Panc1 (cell line): ENCODE results near the gene IL17RB. TPM values are rescaled to one million over a fixed set of nuclear protein-coding genes. Genes with fewer than 3 reads are reported as not detected.

Experiments
- ATAC-seq: fragments of 200-7000 bp; cut with Tn5 transposase; 2 replicates; pipeline ENCODE4 v1.9.1; 2020; ENCODE audit warnings: mild to moderate bottlenecking, moderate library complexity
- BruUV-seq: library from RNA; stranded (reverse); fragments of 400-500 nt; replicated peaks from 2 replicates; lab custom pipeline; 2021; lab: Mats Ljungman, UMichigan
- CTCF ChIA-PET: fragments of 300-600 bp; sonication (Branson Sonifier 250); formaldehyde crosslinking; loops from one replicate; lab custom pipeline; 2022; ENCODE audit warnings: antibody characterized with exemption; lab: Charles Lee
- POLR2A ChIA-PET: fragments of 300-600 bp; sonication (Branson Sonifier 250); formaldehyde crosslinking; loops from one replicate; lab custom pipeline; 2022; ENCODE audit warnings: antibody characterized with exemption; lab: Charles Lee
- DNase-seq: peaks from one replicate; pipeline ENCODE4 v3.0.0-alpha.2; 2010; ENCODE audit warnings: low read depth, low spot score
- H3K27ac ChIP-seq: 2 replicates; pipeline ENCODE4 v1.5.1; 2011; ENCODE audit warnings: mild to moderate bottlenecking, low read length, inconsistent platforms
- H3K27me3 ChIP-seq: fragments of 200-500 bp; sonication (Bioruptor generic); 2 replicates; pipeline ENCODE4 v1.6.0; 2014; ENCODE audit warnings: low read length, inconsistent platforms; ENCODE audit not compliant: control insufficient read depth, insufficient read depth
- H3K36me3 ChIP-seq: fragments of 200-500 bp; sonication (Bioruptor generic); 2 replicates; pipeline ENCODE4 v1.5.1; 2014; ENCODE audit warnings: inconsistent platforms, mild to moderate bottlenecking, low read length, moderate library complexity; ENCODE audit not compliant: control insufficient read depth, insufficient read depth
- H3K4me1 ChIP-seq: 2 replicates; pipeline ENCODE4 v1.5.1; 2011; ENCODE audit warnings: inconsistent platforms, mild to moderate bottlenecking, low read length, moderate library complexity; ENCODE audit not compliant: control insufficient read depth, insufficient read depth
- H3K4me3 ChIP-seq, 2 experiments: 2 replicates each; pipeline ENCODE4 v1.5.1; 2011 to 2012; ENCODE audit warnings: low read depth in 2 of 2, low read length in 2 of 2, mild to moderate bottlenecking in 2 of 2, inconsistent platforms in 1 of 2, moderate library complexity in 1 of 2
- H3K9me3 ChIP-seq: fragments of 200-500 bp; sonication (Bioruptor generic); 2 replicates; pipeline ENCODE4 v1.5.1; 2014; ENCODE audit warnings: low read depth, mild to moderate bottlenecking, inconsistent platforms, low read length, moderate library complexity; ENCODE audit not compliant: control insufficient read depth, insufficient read depth
- CTCF ChIP-seq: fragments of 450-650 bp; IDR thresholded peaks from 2 replicates; pipeline ENCODE4 v1.5.1; 2017; ENCODE audit warnings: mild to moderate bottlenecking
- POLR2AphosphoS5 ChIP-seq: IDR thresholded peaks from 2 replicates; pipeline ENCODE4 v1.6.1; 2012; ENCODE audit warnings: mild to moderate bottlenecking, low read depth, low read length, moderate library complexity
- SIN3A ChIP-seq: IDR thresholded peaks from 2 replicates; pipeline ENCODE4 v1.6.1; 2012; ENCODE audit warnings: low read depth, mild to moderate bottlenecking, low read length, moderate library complexity, borderline replicate concordance; ENCODE audit not compliant: insufficient read depth
- TCF7L2 ChIP-seq: IDR thresholded peaks from 2 replicates; pipeline ENCODE4 v1.6.1; 2011; ENCODE audit warnings: mild to moderate bottlenecking, low read depth, low read length, inconsistent platforms
- in situ Hi-C: cut with HindIII; loops from 2 replicates; pipeline ENCODE4 v1.10.0; 2016; ENCODE audit warnings: low sequenced_read_pairs, low pct_unique_long_range_greater_than_20kb
- intact Hi-C: fragments of 100-400 bp; cut with micrococcal nuclease; formaldehyde crosslinking; loops from one replicate; pipeline ENCODE4 v1.10.0; 2022; ENCODE audit not compliant: unreplicated experiment
- total RNA-seq: library from RNA; stranded (reverse); gene quantifications from one replicate; pipeline ENCODE4 v1.2.1, GENCODE V29; 2021; ENCODE audit not compliant: unreplicated experiment
- TF ChIP-seq, protein P1 (sequence below), 2 experiments: IDR thresholded peaks; 2 replicates each; pipeline ENCODE4 v1.6.1; 2011 to 2012; ENCODE audit warnings: low read depth in 2 of 2, control low read depth in 1 of 2, low read length in 1 of 2, mild to moderate bottlenecking in 1 of 2, moderate library complexity in 1 of 2; ENCODE audit not compliant: insufficient read depth in 1 of 2

IL17RB gene
- total RNA-seq, 1 experiment from 2014 or later, result 15.9 TPM

GRCh38 chr3:53804697-53805462, 41.5 kb upstream of the IL17RB start:
- Histone ChIP-seq H3K4me1 (peaks cover 11% of the 10 kb centered on the region), H3K27me3 (no peaks in the 10 kb centered on the region), H3K4me3 (no peak overlapping the region), H3K36me3 (no peaks in the 10 kb centered on the region), H3K27ac (no peak overlapping the region; the same call in 1 of the 2 replicates), H3K9me3 (no peaks in the 10 kb centered on the region)
- CTCF ChIA-PET, result no interaction called here
- in situ Hi-C loops (no loop called here), intact Hi-C loops (no loop called here)
- DNase-seq, result peak; percentile 13
- ATAC-seq, result peak; percentile 84
- TF ChIP-seq SIN3A (no peak), POLR2AphosphoS5 (no peak), CTCF (no peak), TCF7L2 (no peak)
- TF ChIP-seq, protein P1, sequence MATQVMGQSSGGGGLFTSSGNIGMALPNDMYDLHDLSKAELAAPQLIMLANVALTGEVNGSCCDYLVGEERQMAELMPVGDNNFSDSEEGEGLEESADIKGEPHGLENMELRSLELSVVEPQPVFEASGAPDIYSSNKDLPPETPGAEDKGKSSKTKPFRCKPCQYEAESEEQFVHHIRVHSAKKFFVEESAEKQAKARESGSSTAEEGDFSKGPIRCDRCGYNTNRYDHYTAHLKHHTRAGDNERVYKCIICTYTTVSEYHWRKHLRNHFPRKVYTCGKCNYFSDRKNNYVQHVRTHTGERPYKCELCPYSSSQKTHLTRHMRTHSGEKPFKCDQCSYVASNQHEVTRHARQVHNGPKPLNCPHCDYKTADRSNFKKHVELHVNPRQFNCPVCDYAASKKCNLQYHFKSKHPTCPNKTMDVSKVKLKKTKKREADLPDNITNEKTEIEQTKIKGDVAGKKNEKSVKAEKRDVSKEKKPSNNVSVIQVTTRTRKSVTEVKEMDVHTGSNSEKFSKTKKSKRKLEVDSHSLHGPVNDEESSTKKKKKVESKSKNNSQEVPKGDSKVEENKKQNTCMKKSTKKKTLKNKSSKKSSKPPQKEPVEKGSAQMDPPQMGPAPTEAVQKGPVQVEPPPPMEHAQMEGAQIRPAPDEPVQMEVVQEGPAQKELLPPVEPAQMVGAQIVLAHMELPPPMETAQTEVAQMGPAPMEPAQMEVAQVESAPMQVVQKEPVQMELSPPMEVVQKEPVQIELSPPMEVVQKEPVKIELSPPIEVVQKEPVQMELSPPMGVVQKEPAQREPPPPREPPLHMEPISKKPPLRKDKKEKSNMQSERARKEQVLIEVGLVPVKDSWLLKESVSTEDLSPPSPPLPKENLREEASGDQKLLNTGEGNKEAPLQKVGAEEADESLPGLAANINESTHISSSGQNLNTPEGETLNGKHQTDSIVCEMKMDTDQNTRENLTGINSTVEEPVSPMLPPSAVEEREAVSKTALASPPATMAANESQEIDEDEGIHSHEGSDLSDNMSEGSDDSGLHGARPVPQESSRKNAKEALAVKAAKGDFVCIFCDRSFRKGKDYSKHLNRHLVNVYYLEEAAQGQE (IDR thresholded peaks at IDR 0.05; ENCODE audit: insufficient read depth in 1 of 2, low read depth in 2 of 2, low read length in 1 of 2), result no peak
- no TSS peak for BruUV-seq
- POLR2A ChIA-PET, result no interaction called here

DNA sequence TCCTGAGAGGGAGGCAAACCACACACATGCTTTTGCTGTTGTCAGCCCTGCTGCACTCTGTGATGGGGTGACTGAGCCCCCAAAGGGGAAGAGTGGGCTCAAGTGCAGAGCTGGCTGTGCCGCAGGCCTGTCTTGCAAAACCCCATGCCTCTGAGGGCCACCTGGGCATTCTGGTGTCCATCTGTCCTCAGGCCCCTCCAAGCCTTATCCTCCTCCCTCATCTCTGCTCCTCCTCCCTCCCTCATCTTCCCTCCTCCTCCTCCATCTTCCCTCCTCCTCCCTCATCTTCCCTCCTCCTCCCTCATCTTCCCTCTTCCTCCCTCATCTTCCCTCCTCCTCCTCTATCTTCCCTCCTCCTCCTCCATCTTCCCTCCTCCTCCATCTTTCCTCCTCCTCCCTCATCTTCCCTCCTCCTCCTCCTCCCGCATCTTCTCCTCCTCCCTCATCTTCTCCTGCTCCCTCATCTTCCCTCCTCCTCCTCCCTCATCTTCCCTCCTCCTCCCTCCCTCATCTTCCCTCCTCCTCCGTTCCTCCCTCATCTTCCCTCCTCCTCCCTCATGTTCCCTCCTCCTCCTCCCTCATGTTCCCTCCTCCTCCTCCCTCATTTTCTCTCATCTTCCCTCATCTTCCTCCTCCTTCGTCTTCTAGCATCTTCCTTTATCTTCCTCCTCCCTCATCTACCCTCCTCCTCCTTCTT, 40.8 kb upstream of the IL17RB start:
- ATAC-seq (no peak), DNase-seq (no peak)
- H3K9me3 ChIP-seq, result no peaks in the 10 kb centered on the region
- BruUV-seq, result no TSS peak
- CTCF ChIA-PET, result no interaction called here
- peaks cover 11% of the 10 kb centered on the region for H3K4me1 ChIP-seq
- H3K27me3 ChIP-seq, result no peaks in the 10 kb centered on the region
- intact Hi-C loops (no loop called here), in situ Hi-C loops (no loop called here)
- no peak overlapping the region for H3K27ac ChIP-seq
- H3K4me3 ChIP-seq, result no peak overlapping the region
- H3K36me3 ChIP-seq, result no peaks in the 10 kb centered on the region
- POLR2A ChIA-PET, result no interaction called here
- TF ChIP-seq CTCF (no peak), TCF7L2 (no peak), POLR2AphosphoS5 (no peak), SIN3A (no peak)
- TF ChIP-seq, protein P1 (IDR thresholded peaks at IDR 0.05; ENCODE audit: insufficient read depth in 1 of 2, low read depth in 2 of 2, low read length in 1 of 2), result no peak
